ENCODE results near the gene ATP11A.
"Not testable (repeated sequence)": the region's sequence is repeated elsewhere in the genome, so short reads cannot be mapped to it uniquely, and the experiment has no call there.

Gene ATP11A

DNA sequence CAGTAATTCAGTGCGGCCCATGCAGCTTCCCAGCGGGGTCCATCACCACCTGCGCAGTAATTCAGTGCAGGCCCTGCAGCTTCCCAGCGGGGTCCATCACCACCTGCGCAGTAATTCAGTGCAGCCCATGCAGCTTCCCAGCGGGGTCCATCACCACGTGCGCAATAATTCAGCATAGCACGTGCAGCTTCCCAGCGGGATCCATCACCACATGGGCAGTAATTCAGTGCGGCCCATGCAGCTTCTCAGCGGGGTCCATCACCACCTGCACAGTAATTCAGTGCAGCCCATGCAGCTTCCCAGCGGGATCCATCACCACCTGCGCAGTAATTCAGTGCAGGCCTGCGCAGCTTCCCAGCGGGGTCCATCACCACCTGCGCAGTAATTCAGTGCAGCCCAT is 173.5 kb downstream of the ATP11A start:
- H4K91ac ChIP-seq (ENCODE audit: low read length); H3K9me3 ChIP-seq (ENCODE audit: control insufficient read depth, low read length); H3K14ac ChIP-seq (ENCODE audit: low read length in 2 of 2); H3K18ac ChIP-seq (ENCODE audit: low read depth in 1 of 2, low read length in 2 of 2); H2BK15ac ChIP-seq (ENCODE audit: low read depth, poor library complexity, severe bottlenecking); H3K27me3 ChIP-seq (ENCODE audit: control insufficient read depth in 1 of 2, insufficient read depth in 1 of 2, low read length in 2 of 2); H2BK5ac ChIP-seq (ENCODE audit: low read depth, low read length, poor library complexity, severe bottlenecking); H3K9ac ChIP-seq (ENCODE audit: low read length); H3K4me2 ChIP-seq (ENCODE audit: low read length, poor library complexity, severe bottlenecking); H3K23ac ChIP-seq (ENCODE audit: low read length in 2 of 2); H2BK12ac ChIP-seq (ENCODE audit: low read length in 2 of 2); DNase-seq; H3K4ac ChIP-seq (ENCODE audit: low read depth in 1 of 2, low read length in 2 of 2); H3K27ac ChIP-seq (ENCODE audit: low read length, poor library complexity, severe bottlenecking); H3K79me1 ChIP-seq (replicated peaks; ENCODE audit: low read length, poor library complexity, severe bottlenecking); H2AFZ ChIP-seq (ENCODE audit: low read depth, low read length); H3K4me1 ChIP-seq (ENCODE audit: control insufficient read depth, insufficient read depth, low read depth, low read length); H4K8ac ChIP-seq (ENCODE audit: low read length); H2BK120ac ChIP-seq (ENCODE audit: low read depth, low read length); H3K4me3 ChIP-seq (ENCODE audit: insufficient read depth in 1 of 2, low read depth in 1 of 2, low read length in 2 of 2); H2AK5ac ChIP-seq (ENCODE audit: low read length, severe bottlenecking): not testable (repeated sequence)
- H3K36me3 ChIP-seq (ENCODE audit: control insufficient read depth in 1 of 2, insufficient read depth in 2 of 2, low read depth in 1 of 2, low read length in 2 of 2): peaks cover 30 to 51% of the 10 kb centered on the region in 2 experiments
- 95% methylated on average over 14 of the region's 17 CpGs for WGBS

GRCh38 chr13:112865478-112865877 is 175.6 kb downstream of the ATP11A start:
- not testable (repeated sequence) for H3K14ac ChIP-seq (ENCODE audit: low read length in 2 of 2); H3K4me2 ChIP-seq (ENCODE audit: low read length, poor library complexity, severe bottlenecking); H3K23ac ChIP-seq (ENCODE audit: low read length in 2 of 2); H3K9ac ChIP-seq (ENCODE audit: low read length); H2AK5ac ChIP-seq (ENCODE audit: low read length, severe bottlenecking); H3K27ac ChIP-seq (ENCODE audit: low read length, poor library complexity, severe bottlenecking); H4K91ac ChIP-seq (ENCODE audit: low read length); H2BK5ac ChIP-seq (ENCODE audit: low read depth, low read length, poor library complexity, severe bottlenecking); H2BK120ac ChIP-seq (ENCODE audit: low read depth, low read length); H3K79me1 ChIP-seq (replicated peaks; ENCODE audit: low read length, poor library complexity, severe bottlenecking); H3K9me3 ChIP-seq (ENCODE audit: control insufficient read depth, low read length); H2BK15ac ChIP-seq (ENCODE audit: low read depth, poor library complexity, severe bottlenecking); H2AFZ ChIP-seq (ENCODE audit: low read depth, low read length); H3K4me3 ChIP-seq (ENCODE audit: insufficient read depth in 1 of 2, low read depth in 1 of 2, low read length in 2 of 2); H3K27me3 ChIP-seq (ENCODE audit: control insufficient read depth in 1 of 2, insufficient read depth in 1 of 2, low read length in 2 of 2); H4K8ac ChIP-seq (ENCODE audit: low read length); H3K18ac ChIP-seq (ENCODE audit: low read depth in 1 of 2, low read length in 2 of 2); H3K4me1 ChIP-seq (ENCODE audit: control insufficient read depth, insufficient read depth, low read depth, low read length); DNase-seq; H2BK12ac ChIP-seq (ENCODE audit: low read length in 2 of 2); H3K4ac ChIP-seq (ENCODE audit: low read depth in 1 of 2, low read length in 2 of 2)
- H3K36me3 ChIP-seq (ENCODE audit: control insufficient read depth in 1 of 2, insufficient read depth in 2 of 2, low read depth in 1 of 2, low read length in 2 of 2): peaks cover 17 to 45% of the 10 kb centered on the region in 2 experiments
- 88% methylated on average over 14 of the region's 14 CpGs for WGBS

GRCh38 chr13:112867301-112867711 is 177.5 kb downstream of the ATP11A start:
- Histone ChIP-seq H3K27ac (ENCODE audit: low read length, poor library complexity, severe bottlenecking) (no peak overlapping the region), H2AK5ac (ENCODE audit: low read length, severe bottlenecking) (no peak overlapping the region)
- 94% methylated on average over 18 of the region's 18 CpGs for WGBS

GRCh38 chr13:112868308-112868707 is 178.5 kb downstream of the ATP11A start:
- H2BK120ac ChIP-seq (ENCODE audit: low read depth, low read length): no peak overlapping the region
- H3K14ac ChIP-seq (ENCODE audit: low read length in 2 of 2): no peak overlapping the region
- no peaks in the 10 kb centered on the region for H3K9me3 ChIP-seq (ENCODE audit: control insufficient read depth, low read length)
- no peaks in the 10 kb centered on the region for H3K27me3 ChIP-seq (ENCODE audit: control insufficient read depth in 1 of 2, insufficient read depth in 1 of 2, low read length in 2 of 2)
- H3K4me3 ChIP-seq (ENCODE audit: insufficient read depth in 1 of 2, low read depth in 1 of 2, low read length in 2 of 2): no peak overlapping the region
- H3K27ac ChIP-seq (ENCODE audit: low read length, poor library complexity, severe bottlenecking): no peak overlapping the region
- H2BK15ac ChIP-seq (ENCODE audit: low read depth, poor library complexity, severe bottlenecking): no peak overlapping the region
- H4K91ac ChIP-seq (ENCODE audit: low read length): no peak overlapping the region
- no peak overlapping the region for H3K18ac ChIP-seq (ENCODE audit: low read depth in 1 of 2, low read length in 2 of 2)
- H3K36me3 ChIP-seq (ENCODE audit: control insufficient read depth in 1 of 2, insufficient read depth in 2 of 2, low read depth in 1 of 2, low read length in 2 of 2): peaks cover 3 to 29% of the 10 kb centered on the region in 2 experiments
- no peak overlapping the region for H3K4ac ChIP-seq (ENCODE audit: low read depth in 1 of 2, low read length in 2 of 2)
- H2BK5ac ChIP-seq (ENCODE audit: low read depth, low read length, poor library complexity, severe bottlenecking): no peak overlapping the region
- H2AK5ac ChIP-seq (ENCODE audit: low read length, severe bottlenecking): no peak overlapping the region
- peaks cover 4% of the 10 kb centered on the region for H3K4me1 ChIP-seq (ENCODE audit: control insufficient read depth, insufficient read depth, low read depth, low read length)
- no peak overlapping the region for H3K4me2 ChIP-seq (ENCODE audit: low read length, poor library complexity, severe bottlenecking)
- H4K8ac ChIP-seq (ENCODE audit: low read length): no peak overlapping the region
- H3K79me1 ChIP-seq (replicated peaks; ENCODE audit: low read length, poor library complexity, severe bottlenecking): peaks cover 2% of the 10 kb centered on the region
- H2AFZ ChIP-seq (ENCODE audit: low read depth, low read length): no peak overlapping the region
- no peak overlapping the region for H3K23ac ChIP-seq (ENCODE audit: low read length in 2 of 2)
- 98% methylated on average over 5 of the region's 5 CpGs for WGBS
- DNase-seq: no peak
- no peak overlapping the region for H2BK12ac ChIP-seq (ENCODE audit: low read length in 2 of 2)
- no peak overlapping the region for H3K9ac ChIP-seq (ENCODE audit: low read length)

More at GRCh38 chr13:112867301-112867711, 177.5 kb downstream of the ATP11A start:
- no peak overlapping the region for H2BK5ac ChIP-seq (ENCODE audit: low read depth, low read length, poor library complexity, severe bottlenecking)
- H4K8ac ChIP-seq (ENCODE audit: low read length): no peak overlapping the region
- DNase-seq: no peak
- H3K9ac ChIP-seq (ENCODE audit: low read length): no peak overlapping the region
- no peak overlapping the region for H2BK120ac ChIP-seq (ENCODE audit: low read depth, low read length)
- no peak overlapping the region for H3K4ac ChIP-seq (ENCODE audit: low read depth in 1 of 2, low read length in 2 of 2)
- peaks cover 7 to 36% of the 10 kb centered on the region in 2 experiments for H3K36me3 ChIP-seq (ENCODE audit: control insufficient read depth in 1 of 2, insufficient read depth in 2 of 2, low read depth in 1 of 2, low read length in 2 of 2)
- H2BK12ac ChIP-seq (ENCODE audit: low read length in 2 of 2): no peak overlapping the region
- no peak overlapping the region for H2AFZ ChIP-seq (ENCODE audit: low read depth, low read length)
- no peak overlapping the region for H3K18ac ChIP-seq (ENCODE audit: low read depth in 1 of 2, low read length in 2 of 2)
- H3K23ac ChIP-seq (ENCODE audit: low read length in 2 of 2): no peak overlapping the region
- peaks cover 4% of the 10 kb centered on the region for H3K4me1 ChIP-seq (ENCODE audit: control insufficient read depth, insufficient read depth, low read depth, low read length)
- H4K91ac ChIP-seq (ENCODE audit: low read length): no peak overlapping the region
- no peak overlapping the region for H3K14ac ChIP-seq (ENCODE audit: low read length in 2 of 2)
- H2BK15ac ChIP-seq (ENCODE audit: low read depth, poor library complexity, severe bottlenecking): no peak overlapping the region
- H3K4me3 ChIP-seq (ENCODE audit: insufficient read depth in 1 of 2, low read depth in 1 of 2, low read length in 2 of 2): no peak overlapping the region
- no peaks in the 10 kb centered on the region for H3K27me3 ChIP-seq (ENCODE audit: control insufficient read depth in 1 of 2, insufficient read depth in 1 of 2, low read length in 2 of 2)
- H3K79me1 ChIP-seq (replicated peaks; ENCODE audit: low read length, poor library complexity, severe bottlenecking): peaks cover 2% of the 10 kb centered on the region
- H3K4me2 ChIP-seq (ENCODE audit: low read length, poor library complexity, severe bottlenecking): no peak overlapping the region
- no peaks in the 10 kb centered on the region for H3K9me3 ChIP-seq (ENCODE audit: control insufficient read depth, low read length)

Measured in mesenchymal stem cell (in vitro differentiated cells and primary cell).